Activated B cell treated with CpG ODN at 0.5 μM for 24 hours (primary cell): Measurements from ENCODE around the gene RS1. TPM values are rescaled to one million over a fixed set of nuclear protein-coding genes. Genes with fewer than 3 reads are reported as not detected.

Source experiments
- ATAC-seq: fragments of 200-7000 bp; cut with Tn5 transposase; one replicate; pipeline ENCODE4 v1.10.0; 2021; ENCODE audit warnings: low read depth, mild to moderate bottlenecking, moderate library complexity
- CTCF ChIA-PET: fragments of 350-600 bp; sonication (Branson Sonifier 250); formaldehyde crosslinking; loops from one replicate; lab custom pipeline; 2021; ENCODE audit warnings: antibody characterized with exemption; lab: Charles Lee
- POLR2A ChIA-PET: fragments of 350-600 bp; sonication (Branson Sonifier 250); formaldehyde crosslinking; loops from one replicate; lab custom pipeline; 2021; ENCODE audit warnings: antibody characterized with exemption; lab: Charles Lee
- DNase-seq: peaks from one replicate; pipeline ENCODE4 v3.0.0; 2022
- H3K27ac Mint-ChIP-seq: one replicate; pipeline ENCODE4 v1.8.0; 2020; ENCODE audit warnings: mixed read lengths
- H3K27me3 Mint-ChIP-seq: one replicate; pipeline ENCODE4 v1.8.0; 2021; ENCODE audit warnings: mixed read lengths
- H3K36me3 Mint-ChIP-seq: one replicate; pipeline ENCODE4 v1.8.0; 2021; ENCODE audit warnings: low read depth, mixed read lengths
- H3K4me1 Mint-ChIP-seq: one replicate; pipeline ENCODE4 v1.8.0; 2021; ENCODE audit warnings: mixed read lengths
- H3K4me3 Mint-ChIP-seq: one replicate; pipeline ENCODE4 v1.8.0; 2020; ENCODE audit warnings: mild to moderate bottlenecking, mixed read lengths
- H3K9me3 Mint-ChIP-seq: one replicate; pipeline ENCODE4 v1.8.0; 2020; ENCODE audit warnings: mixed read lengths
- CTCF ChIP-seq: fragments of 200-600 bp; IDR thresholded peaks from one replicate; pipeline ENCODE4 v1.8.0; 2022; ENCODE audit warnings: antibody characterized with exemption, mild to moderate bottlenecking
- intact Hi-C: fragments of 100-400 bp; cut with micrococcal nuclease; formaldehyde crosslinking; loops from one replicate; pipeline ENCODE4 v1.15.1; 2024
- total RNA-seq: library from RNA; stranded (reverse); gene quantifications from 2 replicates; pipeline ENCODE4 v1.2.3, GENCODE V29; 2022

The RS1 gene
- total RNA-seq, 1 donor from 2014 or later: not detected

GRCh38 chrX:18643853-18644252 lies 28.1 kb downstream of the RS1 start:
- intact Hi-C loops: no loop called here
- Mint-ChIP-seq H3K36me3 (no peaks in the 10 kb centered on the region), H3K4me1 (no peaks in the 10 kb centered on the region), H3K27ac (no peak overlapping the region), H3K9me3 (no peaks in the 10 kb centered on the region), H3K27me3 (no peaks in the 10 kb centered on the region), H3K4me3 (no peak overlapping the region)
- ChIA-PET CTCF (no interaction called here), POLR2A (no interaction called here)
- ATAC-seq (no peak), DNase-seq (no peak)
- TF ChIP-seq CTCF: no peak

DNA sequence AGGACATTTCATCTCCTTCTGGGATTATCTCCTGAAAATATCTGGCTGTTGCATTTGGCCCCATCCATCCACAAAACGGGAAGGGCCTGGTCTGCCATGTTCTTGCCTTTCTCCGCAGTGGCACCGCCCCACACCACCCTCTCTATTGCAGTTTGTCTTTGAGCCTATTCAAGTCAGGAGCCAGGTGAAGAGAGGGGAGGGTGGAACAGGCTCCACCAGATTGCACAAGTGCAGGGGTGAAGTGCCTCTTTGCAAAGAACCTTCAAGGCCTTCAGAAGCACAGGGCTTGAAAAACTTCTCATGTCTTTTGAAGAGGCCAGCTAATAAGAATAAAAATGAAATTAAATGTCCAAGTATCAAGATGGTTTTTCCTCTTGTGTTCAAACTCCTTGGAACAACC lies 28.7 kb downstream of the RS1 start:
- Mint-ChIP-seq H3K36me3 (no peaks in the 10 kb centered on the region), H3K27ac (no peak overlapping the region), H3K4me1 (no peaks in the 10 kb centered on the region), H3K4me3 (no peak overlapping the region), H3K27me3 (no peaks in the 10 kb centered on the region), H3K9me3 (no peaks in the 10 kb centered on the region)
- no peak for ATAC-seq
- ChIA-PET POLR2A (no interaction called here), CTCF (no interaction called here)
- TF ChIP-seq CTCF: no peak
- no peak for DNase-seq
- intact Hi-C loops: no loop called here

- H3K27ac Mint-ChIP-seq: no peak overlapping the region
- TF ChIP-seq CTCF: no peak
- ChIA-PET CTCF (no interaction called here), POLR2A (no interaction called here)
- intact Hi-C loops: no loop called here
- no peaks in the 10 kb centered on the region for H3K9me3 Mint-ChIP-seq
- H3K27me3 Mint-ChIP-seq: no peaks in the 10 kb centered on the region
- no peak for DNase-seq
- no peak overlapping the region for H3K4me3 Mint-ChIP-seq
- no peaks in the 10 kb centered on the region for H3K36me3 Mint-ChIP-seq
- H3K4me1 Mint-ChIP-seq: no peaks in the 10 kb centered on the region
- ATAC-seq: no peak
Observed at GRCh38 chrX:18640686-18641085, 31.2 kb downstream of the RS1 start.

GRCh38 chrX:18639280-18639679 lies 32.6 kb downstream of the RS1 start:
- ATAC-seq (no peak), DNase-seq (no peak)
- H3K36me3 Mint-ChIP-seq: peaks cover 2% of the 10 kb centered on the region
- no peaks in the 10 kb centered on the region for H3K4me1 Mint-ChIP-seq
- no peak overlapping the region for H3K27ac Mint-ChIP-seq
- TF ChIP-seq CTCF: no peak
- ChIA-PET POLR2A (no interaction called here), CTCF (no interaction called here)
- no peak overlapping the region for H3K4me3 Mint-ChIP-seq
- intact Hi-C loops: loop anchor here (10.0 kb wide), 1 partner anchor 66 kb away; the partner anchor contains the start of gene PPEF1
- H3K9me3 Mint-ChIP-seq: peaks cover 2% of the 10 kb centered on the region
- no peaks in the 10 kb centered on the region for H3K27me3 Mint-ChIP-seq

DNA sequence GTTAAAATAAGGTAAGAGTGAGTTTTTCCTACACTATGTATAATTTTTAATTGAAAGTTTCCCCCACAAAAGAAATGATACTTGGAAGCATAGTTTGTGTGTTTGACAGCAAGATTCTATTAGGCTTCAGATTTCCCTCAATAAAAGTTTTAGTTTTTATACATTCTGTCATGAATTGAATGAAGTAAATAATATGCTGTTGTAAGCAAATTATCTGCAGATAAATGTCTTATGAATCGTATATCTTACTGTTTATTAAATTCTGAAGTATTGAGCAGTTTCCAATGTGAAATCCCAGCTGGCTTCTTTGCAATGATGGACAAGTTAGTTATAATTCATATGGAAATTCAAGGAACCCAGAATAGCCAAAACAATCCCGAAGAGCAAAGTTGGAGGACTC lies 33.5 kb downstream of the RS1 start:
- TF ChIP-seq CTCF: no peak
- no peaks in the 10 kb centered on the region for H3K4me1 Mint-ChIP-seq
- ATAC-seq (no peak), DNase-seq (no peak)
- H3K27me3 Mint-ChIP-seq: no peaks in the 10 kb centered on the region
- H3K4me3 Mint-ChIP-seq: no peak overlapping the region
- ChIA-PET CTCF (no interaction called here), POLR2A (no interaction called here)
- peaks cover 2% of the 10 kb centered on the region for H3K36me3 Mint-ChIP-seq
- no peak overlapping the region for H3K27ac Mint-ChIP-seq
- intact Hi-C loops: loop anchor here (10.0 kb wide), 1 partner anchor 66 kb away; the partner anchor contains the start of gene PPEF1
- peaks cover 2% of the 10 kb centered on the region for H3K9me3 Mint-ChIP-seq
